Mammary epithelial cell (primary cell): Measurements from ENCODE around the gene LLPH.

Experiments
- CTCF ChIP-seq, 2 donors: IDR thresholded peaks in 1 of 2; conservative IDR thresholded peaks in 1 of 2; 2 replicates each; pipeline ENCODE4 v1.5.1; 2011 to 2012; ENCODE audit warnings: inconsistent platforms in 2 of 2, low read length in 2 of 2, mild to moderate bottlenecking in 2 of 2, control low read depth in 1 of 2, low read depth in 1 of 2; ENCODE audit not compliant: insufficient read depth in 1 of 2; ENCODE audit errors: extremely low read depth in 1 of 2
- EZH2 ChIP-seq: IDR thresholded peaks from 2 replicates; pipeline ENCODE4 v1.6.1; 2012; ENCODE audit warnings: low read length, inconsistent platforms, borderline replicate concordance

- TF ChIP-seq CTCF (conservative IDR thresholded peaks at IDR 0.05 in 1 of 2, IDR thresholded peaks at IDR 0.05 in 1 of 2; ENCODE audit: extremely low read depth in 1 of 2, insufficient read depth in 1 of 2, low read depth in 1 of 2, low read length in 2 of 2), result no peak
- no peak for TF ChIP-seq EZH2
Observed at GRCh38 chr12:66164349-66164821, 33.8 kb upstream of the LLPH start.
